HG02943 (cell line): Measurements from ENCODE around the gene ERVH48-1.
"Not testable (repeated sequence)": the region's sequence is repeated elsewhere in the genome, so short reads cannot be mapped to it uniquely, and the experiment has no call there.

ENCODE experiments used
- ATAC-seq: cut with Tn5 transposase; IDR thresholded peaks from one replicate; pipeline ENCODE4 v1.9.1; 2021; ENCODE audit warnings: mild to moderate bottlenecking, low read depth, moderate library complexity; ENCODE audit not compliant: unreplicated experiment

Gene ERVH48-1

DNA sequence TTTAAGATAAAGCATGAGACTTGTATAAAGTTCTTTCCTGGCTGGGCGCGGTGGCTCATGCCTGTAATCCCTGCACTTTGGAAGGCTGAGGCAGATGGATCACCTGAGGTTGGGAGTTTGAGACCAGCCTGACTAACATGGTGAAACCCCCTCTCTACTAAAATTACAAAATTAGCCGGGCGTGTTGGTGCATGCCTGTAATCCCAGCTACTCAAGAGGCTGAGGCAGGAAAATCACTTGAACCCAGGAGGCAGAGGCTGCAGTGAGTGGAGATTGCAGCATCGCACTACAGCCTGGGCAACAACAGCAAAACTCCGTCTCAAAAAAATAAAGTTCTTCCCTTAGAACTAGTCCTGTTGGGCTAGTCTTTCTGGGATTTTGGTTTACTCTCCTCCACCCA is 13.5 kb downstream of the ERVH48-1 start:
- ATAC-seq, result not testable (repeated sequence)

DNA sequence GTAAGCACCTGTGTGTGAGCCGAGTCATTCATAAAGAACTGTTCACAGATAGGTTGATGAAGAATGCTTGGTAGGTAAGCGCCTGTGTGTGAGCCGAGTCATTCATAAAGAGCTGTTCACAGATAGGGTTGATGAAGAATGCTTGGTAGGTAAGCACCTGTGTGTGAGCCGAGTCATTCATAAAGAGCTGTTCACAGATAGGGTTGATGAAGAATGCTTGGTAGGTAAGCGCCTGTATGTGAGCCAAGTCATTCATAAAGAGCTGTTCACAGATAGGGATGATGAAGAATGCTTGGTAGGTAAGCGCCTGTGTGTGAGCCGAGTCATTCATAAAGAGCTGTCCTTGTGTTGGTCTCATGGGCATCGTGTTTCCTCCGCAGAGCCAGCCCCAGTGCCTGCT is 16.9 kb downstream of the ERVH48-1 start:
- ATAC-seq, result not testable (repeated sequence)

GRCh38 chr21:42906233-42906632 is 19.2 kb downstream of the ERVH48-1 start:
- ATAC-seq, result no peak

DNA sequence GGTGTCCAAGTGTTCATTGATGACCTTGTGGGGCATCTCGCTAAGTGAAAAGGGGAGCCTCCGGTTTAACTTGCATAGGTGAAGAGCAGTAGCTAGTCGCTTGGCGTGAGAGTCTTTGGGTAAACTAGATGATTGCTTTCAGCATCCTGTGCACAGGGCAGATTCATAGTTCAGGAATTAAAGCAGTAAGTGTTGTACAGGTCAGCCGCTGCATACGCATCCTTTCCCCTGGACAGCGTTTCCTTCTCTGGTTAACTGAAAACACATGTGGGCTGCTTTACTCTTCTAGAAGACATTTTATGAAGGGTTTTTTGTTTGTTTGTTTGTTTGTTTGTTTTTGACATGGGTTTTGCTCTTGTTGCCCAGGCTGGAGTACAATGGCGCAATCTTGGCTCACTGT is 20.2 kb downstream of the ERVH48-1 start:
- no peak for ATAC-seq

GRCh38 chr21:42903817-42904216 is 21.6 kb downstream of the ERVH48-1 start:
- ATAC-seq, result no peak

GRCh38 chr21:42900446-42900845 is 25.0 kb downstream of the ERVH48-1 start:
- ATAC-seq, result no peak

- ATAC-seq, result peak; percentile 91
Observed at GRCh38 chr21:42892931-42893755, 32.3 kb downstream of the ERVH48-1 start, which contains the start of gene NDUFV3. NDUFV3 (plus strand) TSS chr21:42893309; CDS start chr21:42893334, 25 bp downstream.

- ATAC-seq, result peak; percentile 22
Observed at GRCh38 chr21:42892582-42892930, 32.9 kb downstream of the ERVH48-1 start.

DNA sequence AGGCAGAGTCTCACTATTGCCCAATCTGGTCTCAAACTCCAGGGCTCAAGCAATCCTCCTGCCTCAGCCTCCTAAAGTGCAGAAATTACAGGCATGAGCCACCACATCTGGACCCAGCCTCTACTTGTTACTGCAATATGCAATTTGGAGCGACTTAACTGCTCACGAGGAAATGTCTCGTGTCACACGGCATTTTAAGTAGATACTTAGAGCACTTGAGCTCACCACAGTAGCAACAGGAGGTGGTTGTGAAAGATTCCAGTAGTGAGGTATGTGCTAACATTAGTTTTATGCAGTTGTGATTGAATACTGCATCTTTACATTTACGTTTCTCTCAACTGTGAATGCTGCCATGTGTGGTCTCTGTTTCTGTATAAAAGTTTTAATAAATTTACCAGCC is 38.1 kb downstream of the ERVH48-1 start:
- no peak for ATAC-seq

GRCh38 chr21:42883921-42884320 is 41.5 kb downstream of the ERVH48-1 start:
- no peak for ATAC-seq

- no peak for ATAC-seq
Observed at GRCh38 chr21:42880352-42880751, 45.1 kb downstream of the ERVH48-1 start.

DNA sequence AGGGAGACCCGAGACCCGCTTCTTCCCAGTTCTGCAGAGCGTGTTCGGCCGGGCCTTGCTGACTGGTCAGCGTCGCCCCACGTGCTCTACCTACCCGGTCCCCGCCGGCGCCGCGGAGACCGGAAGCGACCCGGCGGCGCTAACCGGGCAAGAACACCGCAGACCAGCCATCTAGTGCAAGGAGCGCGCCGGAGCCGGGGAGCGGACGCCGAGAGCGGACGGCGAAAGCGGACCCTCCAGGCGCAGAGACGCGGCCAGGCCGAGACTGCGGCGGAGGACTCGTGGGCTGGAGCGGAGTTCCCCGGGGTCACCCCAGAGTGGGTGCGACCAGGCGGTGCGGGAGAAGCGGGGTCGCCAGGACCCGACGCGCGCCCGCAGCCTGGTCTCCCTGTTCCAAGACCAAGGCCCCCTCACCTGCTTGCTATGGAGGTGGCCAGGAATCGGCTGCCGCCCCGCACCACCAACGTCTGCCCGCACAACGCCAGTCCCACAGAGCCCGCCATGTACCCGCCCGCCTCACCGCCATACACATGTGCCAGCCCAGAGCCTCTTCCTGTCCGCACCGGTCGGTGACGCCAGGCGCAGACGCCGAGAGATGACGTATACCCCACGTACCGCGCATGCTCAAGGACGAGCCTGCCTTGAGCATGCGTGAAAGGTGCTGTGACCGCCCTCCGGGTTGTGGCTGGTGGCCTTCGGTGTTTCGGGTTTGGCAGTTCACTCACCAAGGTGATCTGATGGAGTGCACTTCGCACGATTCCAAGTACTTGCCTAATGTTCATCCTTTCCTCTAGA is 46.2 kb downstream of the ERVH48-1 start, which contains the start of gene WDR4:
Gene WDR4, minus strand, starts transcription at position 547 of the 795 bp plus-strand sequence. Its CDS starts 44 bp downstream, at position 503.
- ATAC-seq, result peak; percentile 82

GRCh38 chr21:42878678-42878992 is 46.8 kb downstream of the ERVH48-1 start:
- peak; percentile 14 for ATAC-seq

GRCh38 chr21:42875811-42876210 is 49.6 kb downstream of the ERVH48-1 start:
- not testable (repeated sequence) for ATAC-seq

- ATAC-seq, result no peak
Observed at GRCh38 chr21:42873096-42873495, 52.3 kb downstream of the ERVH48-1 start.

DNA sequence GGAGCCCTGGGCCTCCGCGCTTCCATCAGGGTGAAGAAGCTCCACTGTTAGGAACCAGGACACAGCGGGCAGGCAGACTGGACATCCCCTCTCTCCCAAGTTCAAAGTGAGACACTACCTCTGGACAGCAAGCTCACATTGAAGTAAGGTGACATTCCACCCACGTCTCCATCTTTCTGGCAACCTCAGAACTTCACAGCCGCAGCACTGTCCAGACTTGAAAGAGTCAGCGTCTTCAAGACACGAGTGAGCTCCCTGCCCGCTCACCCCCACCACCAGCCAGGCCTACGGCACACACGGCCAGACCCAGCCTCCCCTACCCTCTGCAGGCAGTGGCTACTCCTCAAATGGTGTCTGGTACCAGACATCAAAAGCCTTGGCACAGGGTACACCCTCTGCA is 57.2 kb downstream of the ERVH48-1 start:
- ATAC-seq, result no peak
